Mucosa of descending colon (tissue), 3 donors: ENCODE data around the gene PPP1R9A. TPM values are rescaled to one million over a fixed set of nuclear protein-coding genes. Genes with fewer than 3 reads are reported as not detected.

Experiments
- ATAC-seq: fragments of 200-7000 bp; cut with Tn5 transposase; one replicate; pipeline ENCODE4 v1.9.1; 2020; ENCODE audit warnings: mild to moderate bottlenecking, moderate library complexity
- DNase-seq, 3 donors: peaks; one replicate each; pipeline ENCODE4 v3.0.0-alpha.2; 2020
- H3K36me3 ChIP-seq: fragments of 200-600 bp; one replicate; pipeline ENCODE4 v1.8.0; 2021; ENCODE audit warnings: low read depth, mild to moderate bottlenecking
- H3K4me1 ChIP-seq: fragments of 200-600 bp; one replicate; pipeline ENCODE4 v1.8.0; 2021; ENCODE audit warnings: low read depth, mild to moderate bottlenecking
- H3K4me3 ChIP-seq: fragments of 200-600 bp; one replicate; pipeline ENCODE4 v1.8.0; 2021; ENCODE audit warnings: mild to moderate bottlenecking
- H3K9me3 ChIP-seq: fragments of 200-600 bp; one replicate; pipeline ENCODE4 v1.8.0; 2021; ENCODE audit warnings: mild to moderate bottlenecking
- intact Hi-C, 2 donors: fragments of 100-400 bp; cut with DNase I in 1 of 2; cut with micrococcal nuclease in 1 of 2; formaldehyde crosslinking; loops; one replicate each; pipeline versions ENCODE4 v1.11.0 to v1.11.1; 2022; cut with DNase I, micrococcal nuclease
- total RNA-seq, 3 donors: library from RNA; stranded (reverse); fragmentation: NEBNext Ultra II Directional in 2 of 3; extraction: Animal tissue kit (Norgen Biotek cat#: 25700) in 2 of 3; gene quantifications; one replicate each; pipeline versions ENCODE4 v1.2.1 to v1.2.4, GENCODE V29; 2021 to 2023
- TF ChIP-seq, protein P1 (sequence below): fragments of 200-600 bp; IDR thresholded peaks from one replicate; pipeline ENCODE4 v1.8.0; 2022; ENCODE audit warnings: antibody characterized with exemption, mild to moderate bottlenecking
- donor health status: DM: no; HTN: no; CAD: no; lungs with moderate emphysema.
- donor health status: DM: no; HTN: no; CAD: no.
- donor health status: DM: no; HTN: yes; CAD: no.

Gene PPP1R9A
- total RNA-seq, 3 donors from 2014 or later, result 17.8 to 48.9 (median 30.8) TPM

DNA sequence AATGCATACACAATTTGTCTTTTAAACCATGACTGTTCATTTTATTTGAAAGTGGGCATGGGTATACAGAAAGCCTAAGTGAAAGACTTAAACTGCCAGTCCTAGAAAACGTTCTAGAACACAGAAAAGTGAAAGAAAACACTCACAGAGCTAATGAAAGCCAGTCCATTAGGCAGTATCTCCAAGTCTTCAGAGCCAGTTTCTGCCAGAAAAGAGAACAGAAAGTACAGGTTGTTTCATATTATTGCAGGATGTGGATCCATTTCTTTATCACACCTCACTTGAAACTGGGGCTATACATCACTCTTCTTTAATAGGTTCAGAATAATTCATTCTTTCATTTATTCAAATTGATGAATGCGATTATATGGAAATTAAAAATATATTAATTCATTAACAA, 409.2 kb downstream of the PPP1R9A start:
- Histone ChIP-seq H3K4me1 (no peaks in the 10 kb centered on the region), H3K4me3 (no peak overlapping the region), H3K36me3 (no peaks in the 10 kb centered on the region), H3K9me3 (no peaks in the 10 kb centered on the region)
- TF ChIP-seq, protein P1, sequence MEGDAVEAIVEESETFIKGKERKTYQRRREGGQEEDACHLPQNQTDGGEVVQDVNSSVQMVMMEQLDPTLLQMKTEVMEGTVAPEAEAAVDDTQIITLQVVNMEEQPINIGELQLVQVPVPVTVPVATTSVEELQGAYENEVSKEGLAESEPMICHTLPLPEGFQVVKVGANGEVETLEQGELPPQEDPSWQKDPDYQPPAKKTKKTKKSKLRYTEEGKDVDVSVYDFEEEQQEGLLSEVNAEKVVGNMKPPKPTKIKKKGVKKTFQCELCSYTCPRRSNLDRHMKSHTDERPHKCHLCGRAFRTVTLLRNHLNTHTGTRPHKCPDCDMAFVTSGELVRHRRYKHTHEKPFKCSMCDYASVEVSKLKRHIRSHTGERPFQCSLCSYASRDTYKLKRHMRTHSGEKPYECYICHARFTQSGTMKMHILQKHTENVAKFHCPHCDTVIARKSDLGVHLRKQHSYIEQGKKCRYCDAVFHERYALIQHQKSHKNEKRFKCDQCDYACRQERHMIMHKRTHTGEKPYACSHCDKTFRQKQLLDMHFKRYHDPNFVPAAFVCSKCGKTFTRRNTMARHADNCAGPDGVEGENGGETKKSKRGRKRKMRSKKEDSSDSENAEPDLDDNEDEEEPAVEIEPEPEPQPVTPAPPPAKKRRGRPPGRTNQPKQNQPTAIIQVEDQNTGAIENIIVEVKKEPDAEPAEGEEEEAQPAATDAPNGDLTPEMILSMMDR, result no peak
- DNase-seq (no peak), ATAC-seq (no peak)
- intact Hi-C loops, result no loop called here

DNA sequence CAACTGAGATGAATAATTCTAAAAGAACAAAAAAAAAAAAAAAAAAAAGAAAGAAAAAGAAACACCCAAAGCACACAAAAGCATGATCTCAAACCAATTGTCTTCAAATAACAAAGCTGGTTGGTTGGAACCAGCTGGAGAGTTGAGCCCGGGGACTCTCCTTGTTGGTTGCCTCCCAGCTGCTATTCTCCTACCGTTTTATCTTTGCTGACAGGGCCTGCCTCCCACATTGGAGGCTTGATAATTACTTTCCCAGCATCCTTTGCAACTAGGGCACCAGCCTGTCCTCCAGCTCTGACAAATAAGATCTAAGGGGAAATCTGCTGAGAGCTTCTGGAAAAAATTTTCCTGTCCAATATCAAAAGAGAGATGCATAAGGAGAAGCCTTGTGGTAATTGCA, 410.2 kb downstream of the PPP1R9A start:
- Histone ChIP-seq H3K9me3 (no peaks in the 10 kb centered on the region), H3K4me1 (no peaks in the 10 kb centered on the region), H3K4me3 (no peak overlapping the region), H3K36me3 (no peaks in the 10 kb centered on the region)
- ATAC-seq (no peak), DNase-seq (no peak)
- intact Hi-C loops, result no loop called here
- TF ChIP-seq, protein P1, result no peak

DNA sequence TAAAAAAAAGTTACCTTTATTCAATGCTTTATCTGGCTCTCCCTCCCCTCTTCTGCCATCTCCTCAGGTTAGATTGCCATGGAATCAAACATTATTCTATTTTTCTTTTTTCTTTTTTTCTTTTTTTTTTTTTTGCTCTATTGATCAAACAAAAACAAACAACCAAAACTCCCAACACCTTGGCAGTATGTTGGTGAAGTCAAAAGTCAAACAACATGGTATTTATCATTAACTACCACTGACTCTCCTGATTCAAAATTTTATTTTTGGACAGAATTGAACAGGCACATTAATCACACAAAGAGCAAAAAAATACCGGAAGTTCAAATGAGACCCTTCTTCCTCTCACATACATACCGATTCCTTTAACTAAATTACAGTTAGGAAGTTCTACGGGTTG, 410.6 kb downstream of the PPP1R9A start:
- no peaks in the 10 kb centered on the region for H3K9me3 ChIP-seq
- intact Hi-C loops, result no loop called here
- no peaks in the 10 kb centered on the region for H3K4me1 ChIP-seq
- ATAC-seq (no peak), DNase-seq (no peak)
- no peaks in the 10 kb centered on the region for H3K36me3 ChIP-seq
- TF ChIP-seq, protein P1, result no peak
- H3K4me3 ChIP-seq, result no peak overlapping the region

DNA sequence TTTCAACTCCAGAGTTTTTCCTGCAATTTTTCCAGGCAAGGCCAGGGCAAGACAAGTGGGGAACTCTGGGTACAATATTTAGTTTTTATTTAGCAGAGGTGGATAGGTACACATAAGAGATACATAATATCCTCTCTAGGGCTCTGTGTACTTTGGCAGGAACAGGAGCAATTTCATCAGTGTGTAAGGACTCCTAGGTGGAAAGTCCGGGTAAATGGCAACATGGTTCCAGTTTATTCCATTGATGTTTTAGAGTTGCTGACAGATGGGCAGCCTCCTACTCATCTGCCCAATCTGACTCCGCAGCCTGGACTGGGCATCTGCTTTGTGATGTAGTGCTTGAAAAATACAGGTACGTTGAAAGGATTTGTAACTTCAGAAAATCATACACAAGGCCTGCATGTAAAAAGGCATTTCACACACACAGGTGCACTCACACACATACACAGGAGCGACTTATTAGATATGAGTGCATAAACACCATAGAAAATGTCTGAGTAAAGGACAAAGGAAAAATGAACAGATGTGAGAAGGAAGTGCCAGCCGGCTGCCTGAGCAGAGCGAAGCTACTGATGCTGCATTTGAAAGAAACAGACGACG, 411.2 kb downstream of the PPP1R9A start:
- TF ChIP-seq, protein P1, result no peak
- Histone ChIP-seq H3K9me3 (no peaks in the 10 kb centered on the region), H3K4me1 (no peaks in the 10 kb centered on the region), H3K4me3 (no peak overlapping the region), H3K36me3 (no peaks in the 10 kb centered on the region)
- no peak for ATAC-seq
- DNase-seq, result no peak
- intact Hi-C loops, result no loop called here

DNA sequence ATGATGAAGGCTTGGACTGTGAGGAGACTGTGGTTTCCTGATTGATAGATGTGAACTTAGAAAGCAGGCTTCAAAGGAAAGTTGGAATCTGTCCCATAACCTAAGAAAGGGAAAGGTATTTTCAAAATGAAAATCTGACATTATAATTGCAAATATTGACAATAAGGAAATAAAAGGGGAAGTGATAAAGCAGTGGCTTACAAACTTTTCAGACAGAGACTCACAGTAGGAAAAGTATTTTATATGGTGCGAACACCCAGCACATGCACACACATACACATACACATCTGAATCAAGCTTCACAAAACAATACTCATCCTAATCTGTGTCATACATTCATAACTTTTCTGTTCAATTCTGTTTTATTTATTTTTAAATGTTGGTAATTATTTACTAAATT, 412.2 kb downstream of the PPP1R9A start:
- Histone ChIP-seq H3K36me3 (no peaks in the 10 kb centered on the region), H3K4me1 (no peaks in the 10 kb centered on the region), H3K4me3 (no peak overlapping the region), H3K9me3 (no peaks in the 10 kb centered on the region)
- DNase-seq, result no peak
- intact Hi-C loops, result no loop called here
- no peak for ATAC-seq
- TF ChIP-seq, protein P1, result no peak

DNA sequence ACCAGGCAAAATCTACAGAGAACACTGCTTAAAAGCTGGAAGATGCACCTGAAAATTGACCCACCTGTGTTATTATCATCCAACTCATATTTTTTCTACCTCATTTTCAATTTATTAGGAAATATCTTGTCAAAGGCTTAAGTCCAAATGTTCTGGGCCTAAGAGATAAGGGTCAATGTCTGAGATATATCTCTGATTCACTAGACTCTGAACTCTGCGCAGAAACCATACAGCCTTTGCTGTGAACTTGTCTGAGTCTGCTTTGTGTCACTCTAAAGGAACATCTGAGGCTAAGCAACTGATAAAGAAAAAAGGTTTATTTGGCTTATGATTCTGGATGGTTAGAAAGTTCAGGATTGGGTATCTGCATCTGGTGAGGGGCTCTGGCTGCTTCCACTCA, 413.3 kb downstream of the PPP1R9A start:
- TF ChIP-seq, protein P1, result no peak
- intact Hi-C loops, result no loop called here
- no peak for DNase-seq
- no peaks in the 10 kb centered on the region for H3K9me3 ChIP-seq
- no peaks in the 10 kb centered on the region for H3K4me1 ChIP-seq
- ATAC-seq, result no peak
- no peak overlapping the region for H3K4me3 ChIP-seq
- no peaks in the 10 kb centered on the region for H3K36me3 ChIP-seq
